ENCODE measurements around the gene PER3. TPM values are rescaled to one million over a fixed set of nuclear protein-coding genes. Genes with fewer than 3 reads are reported as not detected.

PER3 gene
- total and polyA plus RNA-seq, 2 of the 8 experiments (the other 6 are each of a cell fraction or from before 2014, with no cell fraction given) = 8.3 to 9.3 TPM

GRCh38 chr1:7826363-7826762 lies 42.3 kb downstream of the PER3 start (continued):
- no peak for TF ChIP-seq BCL11A (IDR thresholded peaks at IDR 0.05; ENCODE audit: low read depth in 2 of 2, low read length in 2 of 2)

Data from H1 (cell line).